B cell (primary cell): ENCODE results near the gene ATP8B1. TPM values are rescaled to one million over a fixed set of nuclear protein-coding genes. Genes with fewer than 3 reads are reported as not detected.

Experiments used
- ATAC-seq: fragments of 200-7000 bp; cut with Tn5 transposase; one replicate; pipeline ENCODE4 v1.10.0; 2021; ENCODE audit warnings: low read depth, mild to moderate bottlenecking, moderate number of reproducible peaks, moderate library complexity
- CTCF ChIA-PET: fragments of 350-600 bp; sonication (Branson Sonifier 250); formaldehyde crosslinking; loops from one replicate; lab custom pipeline; 2021; ENCODE audit warnings: antibody characterized with exemption, inconsistent platforms; lab: Charles Lee
- POLR2A ChIA-PET: fragments of 350-600 bp; sonication (Branson Sonifier 250); formaldehyde crosslinking; loops from one replicate; lab custom pipeline; 2021; ENCODE audit warnings: antibody characterized with exemption; lab: Charles Lee
- DNase-seq: peaks from one replicate; pipeline ENCODE4 v3.0.0; 2013
- H2AFZ ChIP-seq: 2 replicates; pipeline ENCODE4 v1.6.1; 2012; ENCODE audit warnings: mild to moderate bottlenecking, low read depth, low read length; ENCODE audit not compliant: insufficient read depth, poor library complexity, severe bottlenecking
- H3K27ac ChIP-seq, 2 donors: 1 replicate in 1 of 2; 2 replicates in 1 of 2; pipeline ENCODE4 v1.5.1; 2012 to 2013; ENCODE audit warnings: low read length in 2 of 2, mild to moderate bottlenecking in 2 of 2, moderate library complexity in 1 of 2
- H3K27me3 ChIP-seq, 4 experiments: fragments of 200-600 bp in 1 of 4; sonication (generic) in 1 of 4; replicated peaks in 1 of 4; 1 replicate in 2 of 4; 2 replicates in 2 of 4; pipeline versions ENCODE4 v1.6.1 to v1.7.0; 2013 to 2016; ENCODE audit warnings: low read length in 3 of 4, mild to moderate bottlenecking in 2 of 4, mixed read lengths in 1 of 4, moderate library complexity in 1 of 4; ENCODE audit not compliant: insufficient read depth in 4 of 4, control insufficient read depth in 3 of 4; ENCODE audit errors: control extremely low read depth in 1 of 4
- H3K36me3 ChIP-seq, 2 experiments: replicated peaks in 1 of 2; 1 replicate in 1 of 2; 2 replicates in 1 of 2; pipeline versions ENCODE4 v1.6.1 to v1.7.1; 2013; ENCODE audit warnings: low read length in 1 of 2; ENCODE audit not compliant: insufficient read depth in 2 of 2, control insufficient read depth in 1 of 2; ENCODE audit errors: control extremely low read depth in 1 of 2, extremely low read depth in 1 of 2
- H3K4me1 ChIP-seq, 2 donors: fragments of 200-600 bp in 1 of 2; sonication (generic) in 1 of 2; 1 replicate in 1 of 2; 2 replicates in 1 of 2; pipeline versions ENCODE4 v1.5.1 to v1.6.1; 2013 to 2017; ENCODE audit warnings: low read length in 2 of 2; ENCODE audit not compliant: control insufficient read depth in 2 of 2, insufficient read depth in 2 of 2
- H3K4me2 ChIP-seq: replicated peaks from 2 replicates; pipeline ENCODE3; 2012; ENCODE audit warnings: mild to moderate bottlenecking, low read depth, low read length; ENCODE audit not compliant: poor library complexity, severe bottlenecking
- H3K4me3 ChIP-seq, 5 experiments: fragments of 200-600 bp in 1 of 5; sonication (generic) in 1 of 5; 1 replicate in 3 of 5; 2 replicates in 2 of 5; pipeline versions ENCODE4 v1.5.1 to v1.7.0; 2011 to 2016; ENCODE audit warnings: low read length in 4 of 5, mild to moderate bottlenecking in 4 of 5, low read depth in 2 of 5, control low read depth in 1 of 5, moderate library complexity in 1 of 5; ENCODE audit not compliant: insufficient read depth in 1 of 5; ENCODE audit errors: control extremely low read depth in 1 of 5, extremely low read depth in 1 of 5
- H3K79me2 ChIP-seq: fragments of 200-600 bp; sonication (generic); one replicate; pipeline ENCODE4 v1.6.0; 2016; ENCODE audit warnings: low read length; ENCODE audit not compliant: control insufficient read depth, insufficient read depth
- H3K9ac ChIP-seq: fragments of 200-600 bp; sonication (generic); 2 replicates; pipeline ENCODE4 v1.6.1; 2017; ENCODE audit warnings: mild to moderate bottlenecking, low read length, moderate library complexity
- H3K9me3 ChIP-seq, 3 donors: one replicate each; pipeline versions ENCODE4 v1.6.1 to v1.7.1; 2013; ENCODE audit warnings: low read length in 2 of 3; ENCODE audit not compliant: control insufficient read depth in 2 of 3, insufficient read depth in 1 of 3; ENCODE audit errors: control extremely low read depth in 1 of 3
- H4K20me1 ChIP-seq: 2 replicates; pipeline ENCODE4 v1.6.0; 2012; ENCODE audit warnings: mild to moderate bottlenecking, low read length; ENCODE audit not compliant: insufficient read depth, control insufficient read depth, poor library complexity, severe bottlenecking
- H3K27ac Mint-ChIP-seq: one replicate; pipeline ENCODE4 v1.8.0; 2021; ENCODE audit warnings: mixed read lengths
- H3K27me3 Mint-ChIP-seq: one replicate; pipeline ENCODE4 v1.8.0; 2021; ENCODE audit warnings: mixed read lengths
- H3K4me1 Mint-ChIP-seq: one replicate; pipeline ENCODE4 v1.8.0; 2021; ENCODE audit warnings: mixed read lengths
- H3K4me3 Mint-ChIP-seq: one replicate; pipeline ENCODE4 v1.8.0; 2021; ENCODE audit warnings: mixed read lengths
- H3K9me3 Mint-ChIP-seq: one replicate; pipeline ENCODE4 v1.8.0; 2022; ENCODE audit warnings: mixed read lengths; ENCODE audit not compliant: insufficient read depth
- CTCF ChIP-seq: fragments of 200-600 bp; IDR thresholded peaks from one replicate; pipeline ENCODE4 v1.8.0; 2022; ENCODE audit warnings: antibody characterized with exemption, mild to moderate bottlenecking
- EZH2 ChIP-seq: IDR thresholded peaks from 2 replicates; pipeline ENCODE4 v1.6.1; 2012; ENCODE audit warnings: borderline replicate concordance, low read depth, mild to moderate bottlenecking, moderate library complexity, low read length; ENCODE audit not compliant: insufficient read depth, poor library complexity, severe bottlenecking
- WGBS: methylation state at CpG from one replicate; pipeline ENCODE4 v1.1.5; 2013; ENCODE audit warnings: missing lambda C conversion rate; ENCODE audit not compliant: insufficient coverage; 5-methylcytosine and 5-hydroxymethylcytosine counted together
- intact Hi-C: fragments of 100-400 bp; cut with micrococcal nuclease; formaldehyde crosslinking; loops from one replicate; pipeline ENCODE4 v1.10.0; 2022
- polyA plus RNA-seq: library from polyadenylated mRNA; depleted of rRNA; stranded (reverse); fragments of >200 nt; gene quantifications from 2 replicates; pipeline ENCODE4 v1.2.3, GENCODE V29; 2012
- total RNA-seq, 2 donors: library from RNA; stranded (reverse); fragments of 120-200 nt in 1 of 2; gene quantifications; 1 replicate in 1 of 2; 2 replicates in 1 of 2; pipeline versions ENCODE4 v1.2.3 to v1.2.4, GENCODE V29; 2013 to 2022

ATP8B1 gene
- total and polyA plus RNA-seq, 2 donors (not counting 1 experiment from before 2014, with no cell fraction given): 0.27 TPM; not detected in 1

- Histone ChIP-seq H3K4me1 (peaks cover 7 to 11% of the 10 kb centered on the region in 2 donors), H2AFZ (no peak overlapping the region), H3K9ac (no peak overlapping the region), H3K79me2 (no peaks in the 10 kb centered on the region), H3K4me2 (no peak overlapping the region), H3K27ac (no peak overlapping the region), H3K36me3 (no peaks in the 10 kb centered on the region), H4K20me1 (no peaks in the 10 kb centered on the region), H3K27me3 (no peaks in the 10 kb centered on the region), H3K4me3 (no peak overlapping the region), H3K9me3 (no peaks in the 10 kb centered on the region)
- Mint-ChIP-seq H3K27me3 (no peaks in the 10 kb centered on the region), H3K27ac (no peak overlapping the region), H3K9me3 (no peaks in the 10 kb centered on the region), H3K4me3 (no peak overlapping the region), H3K4me1 (peaks cover 13% of the 10 kb centered on the region)
- ATAC-seq (no peak), DNase-seq (no peak)
- ChIA-PET POLR2A (no interaction called here), CTCF (no interaction called here)
- intact Hi-C loops: no loop called here
- WGBS: 100% methylated on average over 2 of the region's 3 CpGs
- TF ChIP-seq CTCF (no peak), EZH2 (no peak)
These were observed 27.2 kb downstream of the ATP8B1 start for GRCh38 chr18:57775937-57776336.

GRCh38 chr18:57772387-57772799 is 30.7 kb downstream of the ATP8B1 start:
- Histone ChIP-seq H3K36me3 (no peaks in the 10 kb centered on the region), H3K27ac (no peak overlapping the region), H3K4me1 (peaks cover 0 to 5% of the 10 kb centered on the region in 2 donors), H3K4me3 (no peak overlapping the region), H3K79me2 (no peaks in the 10 kb centered on the region), H3K4me2 (no peak overlapping the region), H2AFZ (no peak overlapping the region), H3K9ac (no peak overlapping the region), H4K20me1 (no peaks in the 10 kb centered on the region), H3K9me3 (no peaks in the 10 kb centered on the region), H3K27me3 (no peaks in the 10 kb centered on the region)
- 96% methylated on average over 9 of the region's 9 CpGs for WGBS
- ChIA-PET POLR2A (no interaction called here), CTCF (interaction anchor here (1.4 kb wide), 1 partner anchor 8 kb away, joined by 3 read pairs; no protein-coding TSS in a partner anchor)
- no peak for TF ChIP-seq EZH2
- TF ChIP-seq CTCF: no peak
- Mint-ChIP-seq H3K4me3 (no peak overlapping the region), H3K9me3 (no peaks in the 10 kb centered on the region), H3K4me1 (peaks cover 5% of the 10 kb centered on the region), H3K27me3 (no peaks in the 10 kb centered on the region), H3K27ac (no peak overlapping the region)
- intact Hi-C loops: no loop called here
- no peak for ATAC-seq
- no peak for DNase-seq
